Measurements from ENCODE around the gene PAPSS1.

- TF ChIP-seq EZH2phosphoT487 (IDR thresholded peaks at IDR 0.05; ENCODE audit: insufficient read depth, low read depth) (no peak), EZH2 (IDR thresholded peaks at IDR 0.05; ENCODE audit: insufficient read depth, poor library complexity, severe bottlenecking) (no peak)
Observed at GRCh38 chr4:107736924-107737448, 17.0 kb upstream of the PAPSS1 start.

Measured in GM23248 (cell line).